Body of pancreas (tissue), 4 donors: Measurements from ENCODE around the gene CCNL1. TPM values are rescaled to one million over a fixed set of nuclear protein-coding genes. Genes with fewer than 3 reads are reported as not detected.
"Not testable (repeated sequence)": the region's sequence is repeated elsewhere in the genome, so short reads cannot be mapped to it uniquely, and the experiment has no call there.

Experiments
- ATAC-seq: fragments of 150-250 bp; one replicate; pipeline ENCODE4 v1.9.1; 2016
- DNase-seq, 4 donors: peaks; one replicate each; pipeline ENCODE4 v3.0.0-alpha.2; 2019
- H3K27ac ChIP-seq, 4 donors: fragments of 200-600 bp; sonication (generic); 1 replicate in 3 of 4; 2 replicates in 1 of 4; pipeline versions ENCODE4 v1.5.1 to v1.6.1; 2016 to 2019; ENCODE audit warnings: mild to moderate bottlenecking in 1 of 4, mixed read lengths in 1 of 4, moderate library complexity in 1 of 4
- H3K27me3 ChIP-seq, 2 donors: fragments of 200-600 bp; sonication (generic); one replicate each; pipeline ENCODE4 v1.6.0; 2016; ENCODE audit warnings: mild to moderate bottlenecking in 1 of 2
- H3K36me3 ChIP-seq, 2 donors: fragments of 200-600 bp; sonication (generic); replicated peaks in 1 of 2; 2 replicates each; pipeline ENCODE4 v1.5.1; 2016; ENCODE audit warnings: low read depth in 2 of 2; ENCODE audit not compliant: insufficient read depth in 1 of 2
- H3K4me1 ChIP-seq: fragments of 200-600 bp; sonication (generic); one replicate; pipeline ENCODE4 v1.6.0; 2016
- H3K4me3 ChIP-seq, 2 donors: fragments of 200-600 bp; sonication (generic); 1 replicate in 1 of 2; 2 replicates in 1 of 2; pipeline ENCODE4 v1.5.1; 2016 to 2019
- H3K9me3 ChIP-seq, 3 donors: fragments of 200-600 bp; sonication (generic); 1 replicate in 2 of 3; 2 replicates in 1 of 3; pipeline ENCODE4 v1.5.1; 2016
- CTCF ChIP-seq, 7 experiments: fragments of 450-650 bp in 4 of 7; fragments of 200-600 bp in 3 of 7; sonication (generic) in 3 of 7; IDR thresholded peaks; one replicate each; pipeline ENCODE4 v1.5.1; 2016 to 2019; ENCODE audit warnings: antibody characterized with exemption in 7 of 7
- POLR2A ChIP-seq, 3 donors: fragments of 450-650 bp; IDR thresholded peaks; one replicate each; pipeline ENCODE4 v1.6.1; 2016; ENCODE audit warnings: antibody characterized with exemption in 3 of 3, mild to moderate bottlenecking in 2 of 3
- WGBS, 2 donors: methylation state at CpG; one replicate each; pipeline ENCODE4 v1.1.5; 2017; 5-methylcytosine and 5-hydroxymethylcytosine counted together
- intact Hi-C: fragments of 100-400 bp; cut with DNase I; formaldehyde crosslinking; loops from one replicate; pipeline ENCODE4 v1.15.1; 2023
- total RNA-seq, 2 donors: library from RNA; depleted of rRNA; stranded (reverse); fragments of >200 nt; gene quantifications; one replicate each; pipeline ENCODE4 v1.1.0, GENCODE V29; 2016

The CCNL1 gene
- total RNA-seq, 2 donors from 2014 or later: 194 to 196 TPM

GRCh38 chr3:157163217-157163953 lies 3.4 kb upstream of the CCNL1 start:
- intact Hi-C loops: no loop called here
- H3K36me3 ChIP-seq: no peaks in the 10 kb centered on the region
- H3K9me3 ChIP-seq: no peaks in the 10 kb centered on the region
- H3K27me3 ChIP-seq: no peaks in the 10 kb centered on the region
- DNase-seq (no peak), ATAC-seq (no peak)
- H3K27ac ChIP-seq: no peak overlapping the region
- H3K4me1 ChIP-seq: peaks cover 23% of the 10 kb centered on the region
- TF ChIP-seq POLR2A (IDR thresholded peaks at IDR 0.05): no peak
- TF ChIP-seq CTCF (IDR thresholded peaks at IDR 0.05): no peak
- WGBS, 2 donors: 85 to 90% methylated on average over 19 of the region's 19 CpGs
- H3K4me3 ChIP-seq: no peak overlapping the region

DNA sequence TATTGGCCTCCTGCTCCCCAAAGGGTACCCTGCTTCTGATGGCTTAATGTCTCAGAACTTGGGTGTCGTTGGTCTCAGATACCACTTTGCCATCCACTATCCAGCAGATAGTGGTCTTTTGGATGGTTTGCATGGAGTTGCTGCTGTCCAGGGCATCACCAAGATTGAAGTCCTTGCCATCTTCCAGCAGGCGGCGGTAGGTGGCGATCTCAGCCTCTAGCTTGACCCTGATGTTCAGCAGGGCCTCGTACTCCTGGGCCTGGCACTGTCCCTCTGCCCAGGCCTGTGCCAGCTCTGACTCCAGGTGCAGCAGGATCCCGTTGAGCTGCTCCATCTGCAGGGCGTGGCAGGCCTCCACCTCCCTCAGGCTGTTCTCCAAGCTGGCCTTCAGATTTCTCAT lies 2.7 kb upstream of the CCNL1 start:
- H3K9me3 ChIP-seq, H3K36me3 ChIP-seq, H3K27me3 ChIP-seq, intact Hi-C loops, ATAC-seq, H3K4me3 ChIP-seq: not testable (repeated sequence)
- TF ChIP-seq CTCF (IDR thresholded peaks at IDR 0.05): peak; percentile 15 to 50 (median 32)
- WGBS, 2 donors: 46 to 47% methylated on average over 3 to 7 of the region's 7 CpGs
- H3K4me1 ChIP-seq: peaks cover 31% of the 10 kb centered on the region
- H3K27ac ChIP-seq: peak overlapping the region in 1 of 4 donors; percentile 96
- DNase-seq: peak; percentile 73 to 83 (median 77)

- H3K36me3 ChIP-seq: peaks cover 0 to 6% of the 10 kb centered on the region in 2 donors
- H3K4me1 ChIP-seq: peaks cover 49% of the 10 kb centered on the region
- WGBS, 2 donors: 3% methylated on average over 21 to 22 of the region's 22 CpGs
- peak overlapping the region; percentile 96 to 100 (median 100) for H3K27ac ChIP-seq
- intact Hi-C loops: no loop called here
- ATAC-seq (peak; percentile 72), DNase-seq (peak; percentile 83 to 95 (median 86))
- no peak overlapping the region for H3K4me3 ChIP-seq
- no peaks in the 10 kb centered on the region for H3K9me3 ChIP-seq
- TF ChIP-seq POLR2A (IDR thresholded peaks at IDR 0.05): no peak
- TF ChIP-seq CTCF (IDR thresholded peaks at IDR 0.05): no peak
- H3K27me3 ChIP-seq: no peaks in the 10 kb centered on the region
Observed at GRCh38 chr3:157160658-157161424, 894 bp upstream of the CCNL1 start.

GRCh38 chr3:157159037-157159761 lies 748 bp downstream of the CCNL1 start:
- peak in 4 of 7 experiments; percentile 14 to 35 (median 26) for TF ChIP-seq CTCF (IDR thresholded peaks at IDR 0.05)
- TF ChIP-seq POLR2A (IDR thresholded peaks at IDR 0.05): no peak
- peaks cover 0 to 8% of the 10 kb centered on the region in 2 donors for H3K36me3 ChIP-seq
- DNase-seq: peak; percentile 72 to 84 (median 77)
- intact Hi-C loops: no loop called here
- H3K4me3 ChIP-seq: peak overlapping the region; percentile 58 to 81
- H3K27ac ChIP-seq: peak overlapping the region; percentile 96 to 100 (median 100)
- H3K4me1 ChIP-seq: peaks cover 65% of the 10 kb centered on the region
- ATAC-seq: peak; percentile 57
- no peaks in the 10 kb centered on the region for H3K9me3 ChIP-seq
- H3K27me3 ChIP-seq: no peaks in the 10 kb centered on the region
- WGBS, 2 donors: 0% methylated on average over 18 to 46 of the region's 46 CpGs
